IMR-90 (cell line): ENCODE data around the gene ADCY1.

Experiments used
- BHLHE40 ChIP-seq: fragments of 150-350 bp; IDR thresholded peaks from 2 replicates; pipeline ENCODE4 v1.6.1; 2016; ENCODE audit warnings: mild to moderate bottlenecking, low read depth, low read length
- CEBPB ChIP-seq: IDR thresholded peaks from 2 replicates; pipeline ENCODE4 v1.6.1; 2012; ENCODE audit warnings: low read depth, low read length, improper control_type of control experiment
- CHD1 ChIP-seq: IDR thresholded peaks from 2 replicates; pipeline ENCODE4 v1.6.1; 2012; ENCODE audit warnings: low read depth, low read length, improper control_type of control experiment
- CTCF ChIP-seq: conservative IDR thresholded peaks from 2 replicates; pipeline ENCODE4 v1.5.1; 2012; ENCODE audit warnings: mild to moderate bottlenecking, low read depth, low read length, improper control_type of control experiment
- ELK1 ChIP-seq: fragments of 150-350 bp; IDR thresholded peaks from 2 replicates; pipeline ENCODE4 v1.6.1; 2016; ENCODE audit warnings: low read depth, mild to moderate bottlenecking, low read length, moderate library complexity, borderline replicate concordance
- MAFK ChIP-seq: IDR thresholded peaks from 2 replicates; pipeline ENCODE4 v1.6.1; 2012; ENCODE audit warnings: low read depth, low read length, improper control_type of control experiment
- MXI1 ChIP-seq: IDR thresholded peaks from 2 replicates; pipeline ENCODE4 v1.6.1; 2012; ENCODE audit warnings: low read depth, mild to moderate bottlenecking, low read length, moderate library complexity, borderline replicate concordance
- NFE2L2 ChIP-seq: fragments of 150-350 bp; IDR thresholded peaks from 2 replicates; pipeline ENCODE4 v1.6.1; 2016; ENCODE audit warnings: low read depth, mild to moderate bottlenecking, low read length
- POLR2A ChIP-seq: IDR thresholded peaks from 2 replicates; pipeline ENCODE4 v1.6.1; 2012; ENCODE audit warnings: mild to moderate bottlenecking, low read depth, low read length
- RAD21 ChIP-seq: IDR thresholded peaks from 2 replicates; pipeline ENCODE4 v1.6.1; 2012; ENCODE audit warnings: low read length, improper control_type of control experiment
- RCOR1 ChIP-seq: IDR thresholded peaks from 2 replicates; pipeline ENCODE4 v1.6.1; 2012; ENCODE audit warnings: mild to moderate bottlenecking, low read length, improper control_type of control experiment; ENCODE audit not compliant: insufficient replicate concordance
- SMC3 ChIP-seq: fragments of 150-350 bp; IDR thresholded peaks from 2 replicates; pipeline ENCODE4 v1.6.1; 2016; ENCODE audit warnings: low read depth, mild to moderate bottlenecking, antibody characterized with exemption, low read length, moderate library complexity
- USF2 ChIP-seq: fragments of 150-350 bp; IDR thresholded peaks from 2 replicates; pipeline ENCODE4 v1.6.1; 2017; ENCODE audit warnings: mild to moderate bottlenecking, antibody characterized with exemption, low read length, low read depth

GRCh38 chr7:45582136-45582749 is 8.1 kb downstream of the ADCY1 start:
- TF ChIP-seq CTCF (no peak), RAD21 (no peak), SMC3 (no peak), RCOR1 (no peak), POLR2A (no peak), MXI1 (no peak), CEBPB (no peak), USF2 (no peak), ELK1 (no peak), NFE2L2 (no peak), CHD1 (no peak), BHLHE40 (no peak), MAFK (no peak)
